Measurements from ENCODE around the gene MYOM1.
A peak's percentile ranks its signal among the peaks of the same experiment; 100 is the strongest.

Gene MYOM1

DNA sequence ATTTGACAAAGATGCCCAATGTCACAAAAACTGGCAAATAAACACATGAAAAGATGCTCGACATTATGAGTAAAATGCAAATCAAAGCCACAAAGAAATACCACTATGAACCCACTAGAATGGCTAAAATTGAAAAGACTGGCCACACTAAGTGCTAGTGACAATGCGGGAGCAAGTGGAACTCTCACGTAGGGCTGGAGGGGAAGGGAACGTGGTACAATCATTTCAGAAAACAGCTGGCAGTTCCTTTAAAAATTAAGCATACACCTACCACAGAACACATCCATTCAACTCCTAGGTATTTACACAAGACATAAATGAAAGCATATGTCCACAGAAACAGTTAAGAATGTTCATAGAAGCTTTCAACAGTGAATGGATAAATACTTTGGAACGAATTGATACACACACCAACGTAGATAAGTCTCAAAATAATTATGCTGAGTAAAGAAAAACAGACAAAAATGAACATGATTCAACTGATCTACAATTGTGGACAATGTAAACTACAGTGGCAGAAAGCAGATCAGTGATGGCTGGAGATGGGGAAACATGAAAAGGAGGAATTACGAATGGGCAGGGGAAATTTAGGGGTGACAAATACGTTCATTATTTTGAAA lies 71.7 kb downstream of the MYOM1 start:
- no peak for DNase-seq

DNA sequence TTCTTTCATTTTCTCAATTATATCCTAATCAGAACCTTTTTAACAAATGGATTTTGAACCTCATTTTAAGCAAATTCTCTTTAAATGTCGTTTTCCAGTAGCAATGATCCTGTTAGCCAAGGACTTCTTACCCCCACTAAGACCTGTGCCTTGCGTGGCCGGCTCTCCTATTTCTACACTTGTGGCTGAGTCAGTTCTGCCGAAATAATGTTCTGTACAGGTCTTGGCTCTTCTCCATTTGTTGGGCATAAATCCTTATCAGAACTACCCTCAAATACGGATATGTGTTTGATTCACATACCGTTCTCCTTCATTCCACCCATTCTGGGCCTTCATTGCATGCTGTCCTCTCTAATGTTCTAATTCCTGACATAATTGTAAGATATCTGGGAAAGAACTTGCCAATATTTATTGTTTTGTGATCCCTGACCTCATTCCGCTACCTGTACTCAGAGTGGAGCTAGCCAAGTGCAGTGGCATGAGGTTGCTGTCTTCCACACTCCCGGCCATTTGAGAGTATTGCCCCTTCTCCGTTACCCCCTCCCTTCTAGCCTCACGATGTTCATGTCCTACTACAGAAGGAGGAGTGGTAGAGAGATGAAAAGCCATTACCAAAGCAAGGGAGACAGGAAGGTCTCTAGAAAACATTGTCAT lies 78.7 kb downstream of the MYOM1 start:
- no peak for DNase-seq

DNA sequence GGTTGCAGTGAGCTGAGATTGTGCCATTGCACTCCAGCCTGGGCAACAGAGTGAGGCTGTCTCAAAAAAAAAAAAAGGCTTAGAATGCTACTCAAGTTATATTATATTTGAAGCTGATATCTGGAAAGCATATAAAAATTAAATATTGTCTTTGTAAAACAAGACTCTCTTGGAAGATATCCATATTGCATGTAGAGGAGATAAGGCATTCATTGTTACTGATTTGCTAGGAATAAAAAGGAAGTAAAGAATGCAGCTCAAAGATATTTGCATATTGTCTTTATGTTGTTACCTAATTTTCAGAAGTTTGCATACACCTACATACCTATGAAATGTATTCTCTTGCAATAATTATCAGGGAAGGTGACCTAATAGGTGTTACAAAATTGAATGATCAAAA lies 79.4 kb downstream of the MYOM1 start:
- no peak for DNase-seq

DNA sequence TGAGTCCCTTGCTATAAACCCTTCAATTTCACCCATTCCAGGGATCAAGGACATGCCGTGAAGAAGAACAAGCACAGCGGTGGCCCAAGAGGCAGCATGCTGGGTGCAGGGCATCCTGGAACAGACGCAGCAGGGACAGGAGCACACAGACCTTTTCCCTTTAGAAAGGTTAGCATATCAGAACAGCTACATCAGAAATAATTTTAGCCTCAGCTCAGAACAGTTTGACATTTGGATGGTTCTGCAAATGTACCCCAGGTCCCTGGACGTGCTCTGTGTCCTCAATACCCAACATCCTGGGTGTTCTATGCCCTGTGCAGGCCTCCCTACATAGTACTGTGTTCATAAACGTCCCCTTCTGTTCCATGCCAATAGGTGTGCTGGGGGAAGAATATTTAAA lies 80.4 kb downstream of the MYOM1 start:
- no peak for DNase-seq

DNA sequence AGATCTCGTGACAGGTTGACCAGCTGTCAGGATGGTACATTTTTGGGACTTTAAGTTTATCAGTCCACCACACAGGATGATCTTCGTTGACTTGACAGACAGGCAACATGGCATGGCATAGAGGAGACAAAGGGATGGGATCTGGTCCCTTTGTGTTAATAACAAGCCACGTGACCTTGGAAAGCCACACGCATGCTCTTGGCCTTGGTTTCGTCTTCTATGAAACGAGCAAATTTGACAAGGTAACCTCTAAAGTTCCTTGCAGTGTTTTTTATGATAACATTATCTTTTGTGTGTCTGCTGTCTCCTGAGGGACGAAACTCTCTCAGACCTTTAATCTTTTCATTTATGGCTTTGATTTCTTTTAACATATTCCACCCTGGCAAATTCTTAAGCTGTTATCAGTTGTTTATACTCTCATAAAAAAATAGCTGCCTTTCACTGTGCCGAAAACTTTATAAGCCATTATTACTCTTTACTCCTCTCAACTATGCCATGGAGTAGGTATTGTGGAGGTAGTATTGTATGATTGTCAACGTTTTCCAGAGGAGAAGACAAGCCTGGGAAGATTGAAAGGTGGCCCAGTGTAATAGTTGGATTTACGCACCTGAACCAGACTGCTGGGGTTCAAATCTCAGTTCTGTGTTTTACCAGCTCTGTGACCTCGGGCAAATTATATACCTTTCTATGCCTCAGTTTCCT lies 81.3 kb downstream of the MYOM1 start:
- no peak for DNase-seq

DNA sequence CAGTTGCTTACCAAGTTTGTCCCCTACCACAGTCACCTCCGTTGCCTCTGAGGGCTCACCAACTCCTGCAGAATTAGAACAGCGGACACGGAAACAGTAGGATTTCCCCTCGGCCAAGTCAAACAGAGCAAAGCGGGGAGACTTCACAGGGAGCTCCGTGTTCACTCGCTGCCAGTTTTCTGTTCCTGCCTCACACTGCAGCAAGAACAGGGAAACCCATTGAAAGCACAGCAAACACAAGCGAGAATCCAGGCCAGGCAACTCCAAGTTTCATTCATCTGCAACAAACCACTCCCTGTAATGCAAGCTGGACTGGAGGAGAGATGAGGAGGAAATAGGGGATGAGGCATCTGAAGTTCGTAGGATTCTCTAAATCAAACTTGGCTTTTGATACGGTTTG lies 84.2 kb downstream of the MYOM1 start:
- DNase-seq: no peak

DNA sequence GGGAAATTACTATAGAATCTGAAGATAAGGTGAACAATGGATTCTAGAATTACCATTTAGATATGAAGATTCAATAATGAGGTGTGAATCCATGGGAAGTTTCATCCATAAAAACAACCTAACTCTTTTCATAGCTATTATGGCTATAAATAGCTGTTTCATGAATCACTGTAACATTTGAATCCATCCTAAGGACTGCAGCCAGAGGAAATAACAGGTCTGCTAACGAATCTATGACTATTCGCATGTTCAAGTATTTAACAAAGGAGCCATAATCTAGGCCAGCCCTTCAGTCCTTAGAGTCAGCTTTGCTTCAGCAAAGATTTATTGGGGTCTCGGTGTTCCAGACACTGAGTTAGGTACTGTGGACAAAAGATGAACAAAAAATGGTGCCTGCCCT lies 87.1 kb downstream of the MYOM1 start:
- no peak for DNase-seq

DNA sequence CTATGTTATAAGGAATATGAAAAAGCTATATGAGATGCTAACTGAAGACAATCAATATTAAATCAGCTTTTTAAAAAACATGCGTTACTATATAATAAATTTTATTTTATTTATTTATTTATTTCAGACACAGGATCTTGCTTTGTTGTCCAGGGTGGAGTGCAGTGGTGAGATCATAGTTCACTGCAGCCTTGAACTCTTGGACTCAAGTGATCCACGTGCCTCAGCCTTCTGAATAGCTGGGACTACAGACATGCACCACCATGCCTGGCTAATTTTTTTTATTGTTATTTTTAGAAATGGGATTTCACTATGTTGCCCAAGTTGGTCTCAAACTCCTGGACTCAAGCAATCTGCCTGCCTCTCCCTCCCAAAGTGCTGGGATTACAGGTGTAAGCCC lies 89.4 kb downstream of the MYOM1 start:
- DNase-seq: no peak

DNA sequence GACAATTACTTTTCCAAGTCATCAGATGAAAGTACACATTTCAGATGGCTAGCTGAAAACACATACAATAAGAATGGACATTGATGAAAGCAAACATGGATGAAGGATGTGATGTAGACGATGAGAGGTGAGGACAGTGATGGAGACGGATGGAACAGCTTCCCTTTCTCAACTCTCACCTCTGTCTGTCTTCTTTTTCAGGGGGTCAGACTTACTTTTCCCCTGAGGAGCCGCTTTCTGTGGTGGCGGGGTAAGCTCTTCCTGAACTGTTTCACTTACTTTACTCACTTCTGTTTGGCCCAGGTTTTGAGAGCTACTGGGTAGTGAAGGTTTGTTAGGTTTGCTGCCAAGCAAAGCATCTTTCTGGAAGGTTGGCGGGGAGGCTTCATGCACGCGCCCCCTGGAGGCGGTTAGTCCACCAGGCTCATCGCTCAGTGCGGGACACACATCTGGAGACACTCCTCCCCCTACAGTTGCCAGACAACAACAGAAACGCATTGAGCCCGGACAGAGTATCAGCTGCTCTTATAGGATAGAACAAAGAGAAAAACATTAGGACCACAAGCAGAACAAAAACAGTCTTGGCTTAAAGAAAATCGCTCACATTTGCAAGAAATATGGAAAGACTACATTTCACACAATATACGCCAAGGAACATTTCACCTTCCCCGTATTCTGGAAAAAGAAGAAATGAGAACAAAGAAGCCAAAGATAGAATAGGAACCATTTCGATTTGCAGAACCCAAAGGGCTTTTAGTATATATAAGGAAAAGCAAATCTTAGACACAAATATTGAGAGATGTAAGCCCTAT lies 90.5 kb downstream of the MYOM1 start:
- peak; percentile 83 for DNase-seq

DNA sequence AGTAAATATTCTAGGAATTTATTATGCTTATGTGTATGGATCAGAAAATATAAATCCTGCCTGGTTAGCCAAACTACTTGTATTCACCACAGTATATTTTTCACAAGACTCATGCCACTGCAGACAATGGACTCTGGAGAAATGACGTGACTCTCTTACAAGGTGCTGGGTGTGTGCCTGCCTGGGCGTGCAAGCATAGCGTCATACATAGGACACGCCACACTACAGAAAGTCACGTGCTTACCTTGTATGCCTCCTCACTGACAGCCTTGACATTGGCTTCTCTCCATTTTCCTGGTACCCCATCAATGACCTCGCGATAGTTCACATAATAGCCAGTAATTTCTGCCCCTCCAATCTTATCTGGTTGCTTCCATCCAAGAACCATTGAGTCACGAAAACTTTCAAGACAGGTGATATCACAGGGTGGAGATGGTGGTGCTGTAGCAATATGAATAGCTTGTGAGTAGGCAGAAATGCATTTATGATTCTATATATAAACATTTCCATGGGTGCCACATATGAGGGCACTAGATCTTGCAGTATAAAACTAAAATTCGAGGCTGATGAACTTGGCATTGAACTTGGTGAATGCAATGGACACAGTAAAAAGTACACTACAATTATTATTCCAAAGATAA lies 93.2 kb downstream of the MYOM1 start:
- no peak for DNase-seq

DNA sequence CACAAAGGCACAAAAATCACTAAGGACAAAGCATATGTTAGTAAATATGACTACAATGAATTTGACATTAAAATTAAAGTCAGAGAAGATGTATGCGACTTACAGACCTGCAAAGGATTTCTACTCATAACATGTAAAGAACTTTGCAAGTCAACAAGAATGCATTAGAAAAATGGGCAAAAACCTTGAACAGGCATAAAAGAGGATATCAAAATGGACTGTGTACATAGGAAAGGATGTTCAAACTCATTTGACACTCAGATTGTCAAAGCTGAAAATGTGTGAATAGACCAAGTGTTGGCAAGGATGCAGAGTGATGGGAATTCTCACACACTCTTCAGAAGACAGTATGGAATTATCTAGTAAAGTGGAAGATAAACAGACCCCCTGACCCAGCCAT lies 94.9 kb downstream of the MYOM1 start:
- no peak for DNase-seq

DNA sequence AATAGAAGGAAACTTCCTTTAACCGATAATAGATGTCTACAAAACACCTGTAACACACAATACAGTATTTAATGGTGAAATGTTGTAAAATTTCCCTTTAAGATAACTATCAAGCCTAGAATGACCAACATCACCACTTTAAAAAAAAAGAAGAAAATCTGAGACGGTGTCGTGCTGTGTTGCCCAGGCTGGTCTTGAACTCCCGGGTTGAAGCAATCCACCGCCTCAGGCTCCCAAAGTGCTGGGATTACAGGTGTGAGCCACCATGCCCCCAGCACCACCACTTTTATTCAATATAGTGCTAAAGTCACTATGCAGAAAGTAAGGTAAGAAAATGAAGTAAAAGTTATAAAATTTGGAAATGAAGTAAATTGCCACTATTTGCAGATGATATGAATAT lies 96.9 kb downstream of the MYOM1 start:
- DNase-seq: no peak

DNA sequence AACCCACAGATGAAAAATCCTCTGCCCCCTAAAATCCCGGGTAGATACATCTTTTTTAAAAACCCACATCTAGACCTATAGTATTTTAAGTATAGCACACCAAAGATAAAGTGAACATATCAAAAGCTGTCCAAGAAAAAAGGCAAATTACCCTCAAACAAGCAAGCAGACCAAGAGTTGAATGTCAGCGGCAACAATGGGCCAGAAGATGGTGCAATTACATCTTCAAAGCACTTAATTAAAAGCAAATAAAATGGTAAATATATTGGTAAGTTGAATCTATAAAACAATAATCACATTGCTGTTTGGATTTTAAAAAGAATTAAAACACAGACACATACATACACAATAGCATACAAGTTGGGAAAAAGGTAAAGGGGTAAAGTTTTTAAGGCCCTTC lies 98.5 kb downstream of the MYOM1 start:
- no peak for DNase-seq

DNA sequence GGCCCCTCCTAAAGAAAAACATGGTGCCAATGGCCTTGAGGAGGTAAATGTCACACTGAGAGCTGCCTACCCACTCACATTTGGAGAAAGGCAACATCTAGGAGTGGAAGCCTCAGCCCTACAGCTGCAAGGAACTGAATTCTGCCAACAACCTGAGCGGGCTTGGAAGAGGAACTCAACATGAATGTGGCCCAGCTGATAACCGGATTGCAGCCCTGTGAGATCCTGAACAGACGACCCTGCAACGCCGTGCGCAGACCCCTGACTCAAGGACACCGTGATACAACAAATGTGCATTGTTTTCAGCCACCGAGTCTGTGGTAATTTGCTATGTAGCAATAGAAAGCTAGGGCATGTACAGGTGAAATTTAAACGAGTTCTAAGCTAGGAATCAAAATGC lies 99.4 kb downstream of the MYOM1 start:
- DNase-seq: no peak

DNA sequence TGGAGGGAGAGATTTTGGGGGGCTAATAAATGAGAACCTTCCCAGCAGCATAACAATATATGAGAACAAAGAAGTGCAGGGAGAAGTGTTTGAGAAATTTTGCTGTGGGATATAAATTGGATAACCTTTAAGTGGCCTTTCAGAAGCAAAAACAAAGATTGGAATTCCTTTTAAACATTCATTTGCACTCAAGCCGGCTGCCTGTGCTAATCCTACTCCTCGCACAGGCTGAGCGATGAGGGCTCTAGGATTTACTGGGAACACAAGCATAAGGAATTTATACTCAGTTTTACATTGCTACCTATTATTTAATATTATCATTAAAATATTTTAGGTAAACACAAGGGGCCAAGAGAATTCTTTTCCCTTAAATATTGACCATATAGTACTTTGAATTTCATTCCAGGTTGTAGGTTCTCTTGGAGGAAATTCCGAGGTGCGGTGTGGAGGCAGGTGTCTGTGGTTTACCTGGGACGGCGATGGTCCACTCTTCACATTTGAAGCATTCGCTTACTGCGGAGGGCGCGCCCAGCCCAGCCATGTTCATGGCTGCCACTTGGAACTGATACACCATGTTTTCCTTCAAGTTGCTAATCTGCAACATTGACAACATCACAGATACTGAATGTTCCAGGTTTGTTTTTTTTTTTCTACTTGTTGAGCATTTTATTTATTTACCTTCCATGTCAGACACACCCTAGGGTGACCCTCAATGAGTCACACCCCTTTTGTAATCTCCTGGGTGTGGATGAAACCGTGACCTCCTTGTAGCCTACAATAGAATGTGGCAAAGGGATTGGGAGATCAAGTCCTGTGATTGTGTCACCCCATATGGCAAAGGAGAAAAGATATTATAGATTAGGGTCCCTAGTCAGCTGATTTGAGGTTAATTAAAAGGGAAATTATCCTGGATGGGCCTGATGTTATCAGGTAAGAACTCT lies 100.1 kb downstream of the MYOM1 start:
- no peak for DNase-seq

DNA sequence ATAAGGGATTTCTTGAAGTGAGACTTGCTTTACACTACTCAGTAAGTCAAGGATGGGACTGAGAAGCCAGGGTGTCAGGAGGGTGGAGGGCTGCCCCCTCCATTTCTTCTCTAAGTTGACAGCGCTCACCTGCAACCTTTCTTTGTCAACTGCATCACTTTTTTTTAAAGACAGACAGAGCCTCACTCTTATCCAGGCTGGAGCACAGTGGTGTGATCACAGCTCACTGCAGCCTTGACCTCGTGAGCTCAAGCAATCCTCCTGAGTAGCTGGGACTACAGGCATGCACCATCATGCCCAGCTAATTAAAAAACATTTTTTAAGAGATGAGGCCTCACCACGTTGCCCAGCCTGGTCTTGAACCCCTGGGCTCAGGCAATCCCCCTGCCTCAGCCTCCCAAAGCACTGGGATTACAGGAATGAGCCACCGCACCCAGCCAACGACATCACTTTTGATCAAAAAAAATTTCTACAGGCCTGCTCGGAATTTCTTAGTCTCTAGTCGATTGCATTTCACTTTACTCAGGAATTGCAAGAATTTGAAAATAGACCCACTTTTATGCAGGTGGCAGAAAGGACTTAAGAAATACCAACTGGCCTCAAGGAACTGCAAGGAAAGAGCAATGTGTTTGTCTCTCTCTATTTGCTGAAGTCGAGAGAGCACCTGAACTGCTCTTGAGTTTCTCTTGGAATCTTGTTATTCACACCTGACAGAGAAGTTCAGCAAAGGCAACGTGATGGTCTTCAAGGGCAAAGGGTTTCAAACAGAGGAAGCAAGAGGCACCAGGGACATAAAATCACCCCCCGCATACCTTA lies 101.4 kb downstream of the MYOM1 start:
- no peak for DNase-seq

DNA sequence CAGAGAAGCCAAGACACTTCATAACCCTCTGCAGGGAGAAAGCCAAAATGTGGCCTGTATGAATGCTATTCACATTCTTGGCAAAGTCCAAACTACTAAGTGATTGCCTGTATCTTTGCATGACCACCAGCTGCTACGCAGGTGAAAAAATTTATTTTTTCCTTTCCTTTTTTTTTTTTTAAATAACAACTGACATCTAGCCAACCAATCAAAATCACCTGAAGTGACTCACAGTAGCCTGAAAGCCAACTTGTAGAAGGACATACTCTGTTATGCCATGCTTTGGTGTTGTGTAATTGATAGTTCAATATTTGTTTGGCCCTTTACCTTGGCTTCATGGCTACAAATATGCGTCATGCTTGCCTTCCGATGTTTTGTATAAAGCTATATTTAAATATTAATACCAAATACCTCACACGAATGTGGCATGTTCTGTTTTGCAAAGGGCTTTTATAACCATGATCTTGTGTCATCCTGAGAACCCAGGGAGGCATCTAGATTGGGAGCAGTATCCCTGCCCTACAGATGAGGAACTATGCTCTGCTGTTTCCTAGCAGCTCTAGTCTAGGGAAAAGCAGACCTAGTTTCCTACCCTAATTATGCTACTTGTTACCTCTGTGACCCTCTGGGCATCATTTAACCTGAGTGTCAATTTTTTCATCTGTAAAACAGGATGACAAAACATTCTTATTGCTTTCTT lies 102.1 kb downstream of the MYOM1 start:
- no peak for DNase-seq

DNA sequence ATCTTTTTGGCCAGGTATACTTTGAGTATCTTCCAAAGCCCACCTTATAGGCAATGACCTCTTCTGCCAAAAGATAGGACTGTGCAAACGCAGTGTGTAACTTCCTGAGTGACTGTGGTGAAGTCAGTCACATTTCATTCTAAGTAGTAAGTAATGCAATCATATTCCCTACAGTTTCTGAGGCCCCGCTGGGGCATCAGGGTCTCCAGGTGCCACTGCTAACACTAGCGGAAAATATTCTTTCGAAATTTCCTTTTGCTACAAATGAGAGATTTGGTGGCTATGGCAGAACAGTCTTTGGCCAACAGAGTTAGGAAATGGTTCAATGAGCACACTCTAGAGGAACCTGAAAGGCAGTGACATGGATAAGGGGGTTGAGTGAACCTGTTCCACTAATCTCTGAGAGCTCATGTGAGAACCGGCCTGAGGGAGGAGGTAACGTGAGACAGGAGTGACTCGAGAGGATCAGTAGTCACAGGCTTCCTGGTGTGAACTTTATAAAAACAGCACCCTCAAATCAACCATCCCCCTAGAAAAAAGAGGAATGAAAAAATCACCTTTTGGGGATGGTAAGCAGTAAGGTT lies 104.2 kb downstream of the MYOM1 start:
- no peak for DNase-seq

DNA sequence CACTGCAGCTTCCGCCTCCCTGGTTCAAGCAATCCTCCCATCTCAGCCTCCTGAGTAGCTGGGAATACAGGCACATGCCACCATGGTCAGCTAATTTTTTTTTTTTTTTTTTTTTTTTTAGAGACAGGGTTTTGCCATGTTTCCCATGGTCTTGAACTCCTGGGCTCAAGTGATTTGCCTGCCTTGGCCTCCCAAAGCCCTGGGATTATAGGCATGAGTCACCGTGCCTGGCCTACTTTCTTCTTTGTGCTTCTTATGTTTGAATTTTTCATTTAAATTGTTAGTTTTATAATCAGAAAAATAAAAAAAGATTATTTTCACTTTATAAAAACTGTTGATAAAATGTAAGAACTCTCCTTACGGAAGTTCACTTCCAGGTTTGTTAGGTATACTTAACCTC lies 105.3 kb downstream of the MYOM1 start:
- no peak for DNase-seq

DNA sequence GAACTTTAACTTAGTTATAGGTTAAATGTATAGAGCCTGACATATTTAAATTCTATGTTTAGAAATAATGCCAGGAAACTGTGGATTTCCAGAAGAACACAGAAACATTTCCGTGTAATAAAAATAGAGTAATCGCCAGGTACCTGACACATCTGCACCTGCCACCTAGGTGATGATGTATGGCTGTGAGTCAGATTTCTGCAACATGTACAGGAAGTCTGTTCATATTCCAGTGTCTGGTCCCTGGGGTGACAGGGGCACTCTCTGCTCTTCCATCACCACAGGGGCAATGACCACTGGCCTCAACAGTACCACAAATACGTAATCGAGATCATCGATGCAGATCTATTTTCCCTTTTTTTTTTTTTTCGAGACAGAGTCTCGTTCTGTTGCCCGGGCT lies 105.7 kb downstream of the MYOM1 start:
- no peak for DNase-seq

All from stimulated activated CD4-positive, alpha-beta T cell treated with anti-CD3 and anti-CD28 coated beads, Interleukin-4, amount 100 ng/mL, for 1 hour (primary cell).